Measurements from ENCODE around the gene TEX264.
A peak's percentile ranks its signal among the peaks of the same experiment; 100 is the strongest.

The TEX264 gene

DNA sequence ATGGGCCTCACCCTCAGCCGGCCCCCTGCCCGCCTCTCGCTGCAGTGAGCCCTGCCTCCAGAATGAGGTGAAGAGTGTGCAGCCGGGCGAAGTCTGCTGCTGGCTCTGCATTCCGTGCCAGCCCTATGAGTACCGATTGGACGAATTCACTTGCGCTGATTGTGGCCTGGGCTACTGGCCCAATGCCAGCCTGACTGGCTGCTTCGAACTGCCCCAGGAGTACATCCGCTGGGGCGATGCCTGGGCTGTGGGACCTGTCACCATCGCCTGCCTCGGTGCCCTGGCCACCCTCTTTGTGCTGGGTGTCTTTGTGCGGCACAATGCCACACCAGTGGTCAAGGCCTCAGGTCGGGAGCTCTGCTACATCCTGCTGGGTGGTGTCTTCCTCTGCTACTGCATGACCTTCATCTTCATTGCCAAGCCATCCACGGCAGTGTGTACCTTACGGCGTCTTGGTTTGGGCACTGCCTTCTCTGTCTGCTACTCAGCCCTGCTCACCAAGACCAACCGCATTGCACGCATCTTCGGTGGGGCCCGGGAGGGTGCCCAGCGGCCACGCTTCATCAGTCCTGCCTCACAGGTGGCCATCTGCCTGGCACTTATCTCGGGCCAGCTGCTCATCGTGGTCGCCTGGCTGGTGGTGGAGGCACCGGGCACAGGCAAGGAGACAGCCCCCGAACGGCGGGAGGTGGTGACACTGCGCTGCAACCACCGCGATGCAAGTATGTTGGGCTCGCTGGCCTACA, 44.4 kb downstream of the TEX264 start:
- TF ChIP-seq, protein P1, sequence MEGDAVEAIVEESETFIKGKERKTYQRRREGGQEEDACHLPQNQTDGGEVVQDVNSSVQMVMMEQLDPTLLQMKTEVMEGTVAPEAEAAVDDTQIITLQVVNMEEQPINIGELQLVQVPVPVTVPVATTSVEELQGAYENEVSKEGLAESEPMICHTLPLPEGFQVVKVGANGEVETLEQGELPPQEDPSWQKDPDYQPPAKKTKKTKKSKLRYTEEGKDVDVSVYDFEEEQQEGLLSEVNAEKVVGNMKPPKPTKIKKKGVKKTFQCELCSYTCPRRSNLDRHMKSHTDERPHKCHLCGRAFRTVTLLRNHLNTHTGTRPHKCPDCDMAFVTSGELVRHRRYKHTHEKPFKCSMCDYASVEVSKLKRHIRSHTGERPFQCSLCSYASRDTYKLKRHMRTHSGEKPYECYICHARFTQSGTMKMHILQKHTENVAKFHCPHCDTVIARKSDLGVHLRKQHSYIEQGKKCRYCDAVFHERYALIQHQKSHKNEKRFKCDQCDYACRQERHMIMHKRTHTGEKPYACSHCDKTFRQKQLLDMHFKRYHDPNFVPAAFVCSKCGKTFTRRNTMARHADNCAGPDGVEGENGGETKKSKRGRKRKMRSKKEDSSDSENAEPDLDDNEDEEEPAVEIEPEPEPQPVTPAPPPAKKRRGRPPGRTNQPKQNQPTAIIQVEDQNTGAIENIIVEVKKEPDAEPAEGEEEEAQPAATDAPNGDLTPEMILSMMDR (IDR thresholded peaks at IDR 0.05), result no peak

DNA sequence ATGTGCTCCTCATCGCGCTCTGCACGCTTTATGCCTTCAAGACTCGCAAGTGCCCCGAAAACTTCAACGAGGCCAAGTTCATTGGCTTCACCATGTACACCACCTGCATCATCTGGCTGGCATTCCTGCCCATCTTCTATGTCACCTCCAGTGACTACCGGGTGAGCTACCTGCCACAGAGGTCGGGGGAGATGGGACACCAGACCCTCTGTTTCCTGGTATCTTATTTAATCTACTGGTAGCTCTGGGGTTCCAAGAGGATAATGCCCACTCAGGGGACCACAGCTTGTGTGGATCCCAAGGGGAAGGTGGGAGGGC, 44.9 kb downstream of the TEX264 start:
- TF ChIP-seq, protein P1 (IDR thresholded peaks at IDR 0.05), result no peak

DNA sequence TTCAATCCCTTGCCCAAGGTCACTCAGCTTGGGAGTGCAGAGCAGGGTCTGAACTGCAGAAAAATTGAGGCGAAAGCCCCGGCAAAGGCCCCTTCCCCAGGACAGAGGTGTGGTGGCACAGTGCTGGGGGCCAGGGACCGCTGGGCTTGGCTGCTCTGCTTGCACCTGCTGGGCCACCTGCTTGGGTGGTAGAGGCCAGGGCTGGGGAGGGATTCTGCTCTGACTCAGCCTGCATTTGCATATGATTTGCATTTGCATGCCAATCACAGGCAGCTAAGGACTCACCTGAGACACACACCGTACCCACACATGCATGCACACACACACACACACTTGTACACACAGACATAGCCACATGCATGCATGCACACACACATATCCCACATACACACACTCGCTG, 45.8 kb downstream of the TEX264 start:
- TF ChIP-seq, protein P1 (IDR thresholded peaks at IDR 0.05), result no peak

DNA sequence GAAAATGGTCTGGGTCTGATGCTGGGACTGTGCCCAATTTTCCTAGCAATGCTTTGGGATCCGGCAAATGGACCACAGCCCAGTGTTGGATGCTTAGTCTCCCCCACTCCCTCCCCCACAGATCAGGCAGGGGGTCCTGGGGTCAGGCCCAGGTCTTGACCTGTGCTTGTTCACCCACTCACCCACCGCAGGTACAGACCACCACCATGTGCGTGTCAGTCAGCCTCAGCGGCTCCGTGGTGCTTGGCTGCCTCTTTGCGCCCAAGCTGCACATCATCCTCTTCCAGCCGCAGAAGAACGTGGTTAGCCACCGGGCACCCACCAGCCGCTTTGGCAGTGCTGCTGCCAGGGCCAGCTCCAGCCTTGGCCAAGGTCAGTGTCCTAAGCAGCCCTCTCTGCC, 46.4 kb downstream of the TEX264 start:
- TF ChIP-seq, protein P1 (IDR thresholded peaks at IDR 0.05), result no peak

DNA sequence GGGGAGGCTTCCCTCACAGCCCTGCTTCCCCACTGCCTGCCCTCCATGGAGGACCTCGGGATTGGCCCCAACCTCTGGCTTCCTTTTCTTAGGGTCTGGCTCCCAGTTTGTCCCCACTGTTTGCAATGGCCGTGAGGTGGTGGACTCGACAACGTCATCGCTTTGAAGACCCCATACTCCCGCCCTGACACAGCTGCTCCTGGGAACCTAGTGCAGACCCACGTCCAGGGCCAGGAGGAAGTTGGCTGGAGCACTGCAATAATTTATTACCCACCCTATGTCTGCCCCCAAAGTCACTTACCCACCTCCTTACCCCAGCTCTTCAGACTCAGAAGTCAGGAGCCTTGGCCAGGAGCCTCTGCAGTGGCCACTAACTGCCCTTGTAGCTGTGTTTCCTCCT, 46.9 kb downstream of the TEX264 start:
- TF ChIP-seq, protein P1 (IDR thresholded peaks at IDR 0.05), result no peak

DNA sequence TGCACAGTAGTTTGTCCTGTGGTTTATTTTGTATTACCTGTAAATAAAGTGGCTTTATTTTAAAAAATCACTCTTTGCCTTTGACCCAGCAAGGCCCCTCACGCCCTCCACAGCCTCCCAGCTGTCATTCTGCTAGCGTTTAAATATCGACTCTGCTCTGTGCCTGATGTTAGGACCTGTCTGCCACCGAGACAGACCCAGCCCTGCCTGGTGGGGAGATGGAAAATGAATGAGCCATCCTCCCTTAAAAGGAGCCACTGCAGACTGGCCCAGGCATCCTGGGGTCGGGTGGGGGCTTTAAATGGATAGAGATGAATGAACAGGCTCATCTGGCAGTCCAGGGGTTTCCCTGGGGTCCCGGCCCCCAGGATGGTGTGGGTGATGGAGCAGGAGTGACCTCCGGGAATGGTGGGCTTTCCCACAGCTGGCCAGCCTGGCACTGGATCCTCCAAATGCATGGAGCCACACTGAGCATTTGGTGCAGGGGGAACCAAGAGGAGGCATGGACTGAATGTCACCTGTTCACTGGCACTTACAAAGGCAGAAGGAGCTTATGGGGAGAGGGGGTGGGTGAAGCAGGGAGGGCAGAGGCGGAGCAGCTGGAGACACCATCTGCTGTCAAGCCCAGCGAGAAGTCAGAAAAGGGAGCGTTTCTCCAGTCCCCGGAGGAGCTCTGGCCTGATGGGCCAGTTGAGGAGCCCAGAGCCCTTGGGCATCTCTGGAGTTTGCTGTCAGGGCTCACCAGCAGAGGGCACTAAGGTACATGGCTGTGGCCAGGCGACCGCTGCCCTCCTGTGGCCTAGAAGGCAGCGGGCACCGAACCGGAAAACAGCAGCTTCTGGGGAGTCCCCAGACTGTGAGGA, 47.7 kb downstream of the TEX264 start:
- TF ChIP-seq, protein P1 (IDR thresholded peaks at IDR 0.05), result peak; percentile 97

DNA sequence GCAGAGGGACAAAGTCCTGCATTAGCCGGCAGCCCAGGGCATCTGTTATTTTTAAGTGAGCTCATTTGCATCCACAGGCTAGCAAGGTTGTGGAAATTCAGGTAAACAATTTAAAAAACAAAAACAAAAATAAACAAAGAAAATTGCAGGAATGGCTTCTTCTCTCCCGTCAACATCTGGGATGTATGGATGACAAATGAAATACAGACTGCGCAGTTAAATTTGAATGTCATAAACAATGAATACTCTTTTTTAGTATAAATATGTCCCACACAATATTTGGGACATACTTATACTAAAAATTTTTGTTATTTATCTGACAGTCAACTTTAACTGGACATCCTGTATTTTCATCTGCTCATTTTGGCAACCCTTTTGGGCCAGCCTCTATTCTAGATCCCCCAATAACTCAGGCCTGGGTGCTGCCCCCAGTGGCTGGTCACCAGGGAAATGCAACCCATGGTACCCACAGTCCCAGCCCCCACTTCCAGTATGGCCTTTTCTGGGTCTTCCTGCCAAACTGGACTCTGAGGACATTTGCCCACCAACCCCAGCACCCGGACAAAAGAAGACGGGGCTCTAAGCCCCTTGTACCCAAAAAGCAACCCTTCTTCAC, 48.5 kb downstream of the TEX264 start:
- TF ChIP-seq, protein P1 (IDR thresholded peaks at IDR 0.05), result peak; percentile 41; the same call in 1 of the 2 replicates
